GM19023 (cell line): ENCODE results near the gene SLC25A21.
"Not testable (repeated sequence)": the region's sequence is repeated elsewhere in the genome, so short reads cannot be mapped to it uniquely, and the experiment has no call there.

Experiments used
- ATAC-seq: cut with Tn5 transposase; IDR thresholded peaks from one replicate; pipeline ENCODE4 v1.9.1; 2021; ENCODE audit warnings: mild to moderate bottlenecking, moderate library complexity; ENCODE audit not compliant: unreplicated experiment

The SLC25A21 gene

DNA sequence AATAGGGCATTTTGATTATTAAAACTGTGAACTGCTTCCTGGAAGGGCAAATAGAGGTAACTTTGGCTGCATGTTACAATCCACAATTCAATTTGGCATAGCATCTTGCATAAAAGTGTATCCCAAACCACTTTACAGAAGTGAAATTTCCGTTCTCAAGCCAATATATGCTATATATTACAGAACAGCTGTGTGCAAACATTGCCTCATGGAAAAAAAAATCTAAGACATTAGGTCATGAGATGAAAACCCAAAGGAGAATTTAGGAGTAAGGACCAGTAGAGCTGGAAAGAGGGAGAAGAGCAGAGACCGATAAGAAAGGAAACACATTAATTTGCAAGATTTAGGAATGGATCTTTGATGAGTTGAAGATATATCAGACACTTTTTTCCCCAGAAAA, 271.6 kb downstream of the SLC25A21 start:
- no peak for ATAC-seq

DNA sequence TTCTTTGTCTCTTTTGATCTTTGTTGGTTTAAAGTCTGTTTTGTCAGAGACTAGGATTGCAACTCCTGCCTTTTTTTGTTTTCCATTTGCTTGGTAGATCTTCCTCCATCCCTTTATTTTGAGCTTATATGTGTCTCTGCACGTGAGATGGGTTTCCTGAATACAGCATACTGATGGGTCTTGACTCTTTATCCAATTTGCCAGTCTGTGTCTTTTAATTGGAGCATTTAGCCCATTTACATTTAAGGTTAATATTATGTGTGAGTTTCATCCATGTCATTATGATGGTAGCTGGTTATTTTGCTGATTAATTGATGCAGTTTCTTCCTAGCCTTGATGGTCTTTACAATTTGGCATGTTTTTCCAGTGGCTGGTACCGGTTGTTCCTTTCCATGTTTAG, 276.1 kb downstream of the SLC25A21 start:
- not testable (repeated sequence) for ATAC-seq

DNA sequence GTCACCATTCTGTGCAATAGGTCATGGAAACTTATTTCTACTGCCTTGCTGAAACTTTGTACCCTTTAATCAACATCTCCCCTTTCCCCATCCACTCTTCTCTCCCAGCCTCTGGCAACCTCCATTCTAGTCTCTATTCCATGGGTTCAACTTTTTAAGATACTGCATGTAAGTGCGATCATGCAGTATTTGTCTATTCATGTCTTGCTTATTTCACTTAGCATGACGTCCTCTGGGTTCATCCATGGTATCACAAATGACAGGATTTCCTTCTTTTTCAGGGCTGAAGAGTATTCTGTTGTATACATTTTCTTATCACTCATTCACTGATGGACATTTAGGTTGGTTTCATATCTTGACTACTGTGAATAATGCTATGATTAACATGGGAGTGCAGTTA, 288.4 kb downstream of the SLC25A21 start:
- ATAC-seq, result no peak

DNA sequence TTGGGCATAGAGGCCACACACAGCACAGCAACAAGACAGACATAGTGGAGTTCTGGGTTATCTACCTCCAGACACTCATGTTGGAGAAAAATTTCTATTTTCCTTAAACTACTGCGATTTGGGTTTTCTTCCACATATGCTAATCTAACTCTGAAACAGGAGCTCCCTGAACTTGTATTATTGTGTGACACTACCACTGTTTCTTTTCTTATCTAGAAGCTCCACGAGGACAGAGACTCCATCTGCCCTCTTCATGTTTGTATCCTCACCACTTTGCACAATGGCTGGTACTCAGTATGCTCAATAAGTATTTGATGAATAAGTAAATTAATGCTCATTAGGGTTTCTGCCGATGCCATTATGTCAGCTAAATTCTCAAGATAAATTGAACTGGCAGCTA, 292.1 kb downstream of the SLC25A21 start:
- ATAC-seq, result no peak

DNA sequence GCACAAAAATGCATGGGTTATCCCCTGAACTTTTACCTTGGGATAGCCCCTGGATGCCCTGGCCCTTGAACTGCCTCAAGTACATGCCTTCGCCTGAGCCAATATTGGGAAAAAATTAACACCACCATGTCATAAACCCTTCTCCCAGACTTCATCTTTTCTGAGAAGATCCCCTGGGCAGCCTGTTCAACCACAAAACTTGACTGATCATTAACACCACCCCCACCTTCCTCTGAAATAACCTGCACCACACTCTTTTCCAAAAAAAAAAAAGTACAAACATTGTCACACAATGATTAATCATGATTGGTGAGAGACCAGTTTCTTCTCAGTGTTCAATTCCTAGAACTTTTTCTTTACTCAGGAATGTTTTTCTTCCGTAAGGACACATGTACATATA, 292.8 kb downstream of the SLC25A21 start:
- ATAC-seq, result no peak

DNA sequence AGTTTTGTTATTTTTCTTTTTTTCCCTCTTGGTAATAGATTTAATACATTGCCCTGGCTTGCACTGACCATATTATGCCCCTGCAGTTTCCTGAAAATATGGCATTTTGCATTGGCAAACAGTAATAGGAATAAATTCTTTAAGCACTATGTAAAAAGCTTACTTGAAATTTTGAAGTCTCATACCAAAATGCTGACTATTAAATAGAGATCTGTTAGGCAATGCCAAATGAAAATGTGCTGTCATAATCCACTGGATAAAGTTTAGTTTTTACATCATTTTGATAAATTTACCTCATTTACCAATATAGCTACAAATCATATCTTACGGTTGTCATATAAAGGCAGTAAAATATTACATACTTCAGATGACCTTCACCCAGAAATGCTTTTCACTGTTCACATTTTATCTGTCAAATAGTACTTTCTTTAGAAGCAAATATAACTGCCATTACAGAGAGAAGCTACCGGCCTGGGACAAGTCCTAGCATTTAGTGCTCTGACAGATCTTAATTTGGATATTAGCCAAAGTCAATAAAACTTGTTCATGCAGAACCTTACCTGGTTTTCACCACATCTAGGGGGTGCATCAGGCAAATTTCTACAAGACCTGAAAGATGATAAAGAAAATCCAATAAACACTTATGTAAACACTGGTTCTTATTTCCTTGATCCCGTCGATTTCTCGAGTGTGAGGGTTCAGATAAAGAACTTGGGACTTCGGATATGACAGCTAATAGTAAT, 297.8 kb downstream of the SLC25A21 start:
- no peak for ATAC-seq

DNA sequence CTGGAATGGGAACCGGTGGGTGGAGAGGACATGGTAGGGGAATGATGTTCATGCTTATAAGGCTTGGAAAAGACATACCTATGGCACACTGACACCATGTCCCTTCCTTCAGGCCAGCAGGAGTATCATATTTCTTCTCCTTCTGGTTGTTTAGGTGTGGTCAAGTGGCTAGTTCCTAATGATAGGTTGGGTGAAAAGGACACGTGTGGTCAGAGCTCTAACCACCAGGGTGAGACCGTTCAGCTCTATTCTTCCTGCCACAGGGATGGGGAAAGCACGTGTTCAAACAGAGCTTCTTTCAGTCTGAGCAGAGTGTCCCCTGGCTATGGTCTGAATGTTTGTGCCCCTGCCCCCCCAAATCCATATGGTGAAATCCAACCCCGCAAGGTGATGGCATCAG, 301.6 kb downstream of the SLC25A21 start:
- no peak for ATAC-seq

DNA sequence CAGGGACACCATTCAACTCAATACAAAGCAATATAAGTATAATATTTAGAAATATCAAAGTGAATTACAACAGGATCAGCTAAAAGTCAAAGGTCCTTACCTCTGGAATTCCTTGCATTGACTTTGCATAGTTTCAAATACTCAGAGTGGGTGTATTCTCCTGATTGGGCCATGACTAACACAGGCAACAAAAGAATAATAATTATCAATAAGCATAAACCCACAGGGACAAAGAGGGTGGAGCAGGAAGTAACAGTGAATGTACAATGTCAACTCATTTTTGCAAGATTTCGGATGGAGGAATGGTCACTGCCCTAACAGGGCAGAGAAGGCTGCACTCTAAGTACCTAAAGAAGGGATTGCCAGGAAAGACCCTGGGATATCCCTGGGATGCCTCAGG, 303.3 kb downstream of the SLC25A21 start:
- ATAC-seq, result no peak

DNA sequence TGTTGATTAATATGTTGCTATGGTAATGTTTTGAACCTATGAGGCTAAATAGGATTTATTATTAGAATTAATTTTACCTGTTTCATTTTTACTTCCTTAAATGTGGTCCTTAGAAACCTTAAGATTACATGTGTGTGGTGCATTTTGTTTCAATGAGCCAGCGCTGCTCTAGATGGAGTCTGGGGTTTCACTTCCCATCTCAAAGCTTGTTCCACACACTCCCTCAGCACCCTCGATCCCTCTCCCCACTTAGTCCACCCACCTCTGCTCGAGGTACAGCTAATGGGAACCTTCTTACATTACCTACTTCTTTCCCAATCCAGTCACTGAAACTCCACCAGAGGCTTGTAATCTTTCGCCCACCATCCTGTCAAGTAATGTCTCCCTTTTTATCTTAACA, 305.5 kb downstream of the SLC25A21 start:
- peak; percentile 71 for ATAC-seq

DNA sequence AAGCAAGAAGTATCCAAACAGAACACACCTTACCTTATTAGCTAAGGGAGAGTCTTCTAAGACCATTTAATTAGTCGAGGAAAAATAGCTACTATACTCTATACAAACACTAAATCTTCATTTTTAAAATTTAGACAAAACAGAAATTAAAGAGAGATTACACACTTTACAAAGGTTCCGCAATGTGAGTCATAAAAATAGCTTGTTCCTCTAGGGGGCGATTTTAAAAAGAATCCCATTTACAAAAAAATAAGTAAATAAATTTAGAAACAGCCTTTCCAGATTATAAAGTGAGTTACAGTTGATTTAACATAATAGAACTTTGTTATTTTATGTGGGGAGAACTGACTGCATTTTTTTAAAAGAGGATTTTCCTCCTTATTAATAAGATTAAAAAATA, 309.1 kb downstream of the SLC25A21 start:
- ATAC-seq, result no peak

DNA sequence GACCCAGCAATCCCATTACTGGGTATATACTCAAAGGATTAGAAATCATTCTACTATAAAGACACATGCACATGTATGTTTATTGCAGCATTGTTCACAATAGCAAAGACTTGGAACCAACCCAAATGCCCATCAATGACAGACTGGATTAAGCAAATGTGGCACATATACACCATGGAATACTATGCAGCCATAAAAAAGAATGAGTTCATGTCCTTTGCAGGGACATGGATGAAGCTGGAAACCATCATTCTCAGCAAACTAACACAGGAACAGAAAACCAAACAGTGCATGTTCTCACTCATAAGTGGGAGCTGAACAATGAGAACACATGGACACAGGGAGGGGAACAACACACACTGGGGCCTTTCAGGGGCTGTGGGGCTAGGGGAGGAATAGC, 310.2 kb downstream of the SLC25A21 start:
- not testable (repeated sequence) for ATAC-seq

DNA sequence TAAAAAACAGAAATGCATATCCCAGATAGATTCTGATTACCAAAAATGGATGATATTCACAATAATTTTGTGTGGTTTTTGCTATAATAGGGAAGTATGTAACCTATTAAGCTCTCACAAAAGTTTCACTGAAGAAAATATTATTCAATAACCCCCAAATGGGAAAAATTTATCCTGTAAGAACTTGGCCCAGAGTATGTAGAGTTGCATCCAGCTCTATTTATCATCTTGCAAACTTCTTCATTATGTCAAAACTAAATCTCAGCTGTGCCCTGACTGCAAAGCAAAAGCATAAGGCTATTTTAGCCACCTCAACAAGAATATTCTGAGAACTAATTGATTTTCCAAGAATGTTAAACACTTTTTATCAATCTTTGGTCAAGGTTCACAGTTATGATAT, 311.6 kb downstream of the SLC25A21 start:
- no peak for ATAC-seq

DNA sequence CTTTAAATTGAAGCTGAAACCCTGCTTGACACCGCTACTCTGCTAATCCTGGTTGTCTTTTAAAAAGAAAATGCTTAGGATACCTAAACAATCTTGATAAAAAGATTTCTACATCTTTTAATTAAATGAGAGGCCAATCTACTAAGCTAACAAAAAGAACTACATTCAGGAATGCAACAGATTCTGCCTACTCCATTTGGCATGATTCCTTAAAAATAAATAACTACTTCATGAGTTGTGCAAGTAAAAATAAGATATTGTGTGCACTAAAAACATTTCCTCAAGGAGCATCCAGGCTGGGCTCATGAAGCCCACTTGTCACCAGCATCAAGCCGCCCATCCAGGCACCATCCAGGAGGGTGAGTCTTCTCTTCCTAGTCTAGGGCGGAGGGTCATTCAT, 313.3 kb downstream of the SLC25A21 start:
- ATAC-seq, result no peak

DNA sequence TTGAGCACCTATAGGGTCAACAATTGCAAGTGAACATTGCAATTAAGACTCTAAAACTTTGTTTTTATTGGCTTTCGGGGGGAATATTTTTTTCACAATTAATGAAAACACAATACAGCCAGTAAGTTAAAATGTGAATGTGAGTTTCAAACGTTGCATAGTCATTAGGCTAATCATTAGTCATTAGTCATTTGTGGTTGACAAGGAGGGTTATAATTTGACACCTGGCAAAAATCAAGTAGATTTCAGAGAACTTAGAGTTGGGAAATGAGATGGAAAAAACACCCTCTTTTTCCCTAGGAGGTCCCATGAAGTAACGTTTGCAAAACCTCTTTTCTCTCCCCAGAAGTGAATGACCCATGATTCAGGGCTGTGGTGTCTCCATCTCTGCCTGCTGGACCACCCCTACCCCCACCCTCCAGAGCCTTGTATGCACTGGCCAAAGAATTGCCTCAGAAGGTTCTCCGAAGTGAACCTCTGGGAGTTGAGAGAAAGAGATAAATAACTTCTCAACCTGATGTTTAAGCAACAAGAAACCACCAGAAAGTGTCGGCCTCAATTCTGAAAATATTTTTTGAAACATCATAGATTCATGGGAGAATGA, 314.5 kb downstream of the SLC25A21 start:
- no peak for ATAC-seq

DNA sequence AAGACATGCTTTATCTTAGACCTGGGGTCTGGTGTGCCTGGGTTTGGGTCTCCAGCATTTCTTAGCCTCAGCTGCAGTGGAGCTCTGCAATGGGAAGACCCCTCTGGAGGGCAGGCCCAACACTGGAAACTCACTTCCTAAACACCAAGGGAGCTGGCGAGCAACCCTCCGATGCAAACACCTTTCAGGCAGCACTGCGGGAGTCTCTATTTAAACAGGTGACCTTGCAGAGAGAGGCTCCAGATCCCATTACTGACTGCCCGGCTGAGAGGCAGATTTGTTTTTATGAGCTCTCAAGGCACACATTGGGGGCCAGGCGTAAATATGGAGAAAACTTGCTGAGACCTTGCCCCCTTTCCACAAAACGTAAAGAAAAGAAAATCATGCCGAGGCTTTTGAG, 315.3 kb downstream of the SLC25A21 start:
- ATAC-seq, result no peak

DNA sequence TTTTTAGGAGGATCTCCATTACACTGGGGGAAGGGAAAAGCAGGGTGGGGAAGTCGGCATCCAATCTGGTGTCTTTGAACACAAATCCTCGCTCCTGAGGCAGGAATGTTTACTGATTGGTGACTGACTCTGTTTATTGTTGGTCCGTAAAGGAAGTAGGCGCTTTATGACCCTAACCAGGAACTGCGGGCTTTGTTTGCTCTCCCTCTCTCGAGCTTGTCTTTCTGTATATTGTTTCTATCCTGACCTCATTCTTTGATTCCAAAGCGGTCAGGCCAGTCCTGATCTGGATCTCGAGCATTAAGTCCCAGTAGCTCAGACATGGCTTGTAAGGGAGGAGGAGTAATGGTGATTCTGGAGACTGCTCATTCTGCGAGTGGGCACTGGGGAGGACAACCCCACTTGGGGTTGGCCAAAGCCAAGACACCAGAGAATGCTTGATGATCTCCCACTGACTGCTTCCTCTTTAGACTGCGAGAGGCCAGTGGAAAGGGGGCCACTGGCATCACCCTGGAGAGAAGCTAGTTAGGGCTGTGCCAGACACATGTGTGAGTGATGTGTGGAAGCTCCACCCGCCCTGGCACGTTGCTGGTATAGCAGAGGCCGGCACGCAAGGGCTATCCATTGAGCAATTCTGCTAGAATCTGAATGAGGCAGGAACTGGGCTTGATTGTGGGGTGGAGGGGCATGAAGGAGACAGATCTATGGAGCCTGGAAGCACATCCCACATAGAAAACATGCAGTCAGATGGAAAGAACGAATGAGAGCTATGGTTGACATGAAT, 316.1 kb downstream of the SLC25A21 start:
- ATAC-seq, result no peak

DNA sequence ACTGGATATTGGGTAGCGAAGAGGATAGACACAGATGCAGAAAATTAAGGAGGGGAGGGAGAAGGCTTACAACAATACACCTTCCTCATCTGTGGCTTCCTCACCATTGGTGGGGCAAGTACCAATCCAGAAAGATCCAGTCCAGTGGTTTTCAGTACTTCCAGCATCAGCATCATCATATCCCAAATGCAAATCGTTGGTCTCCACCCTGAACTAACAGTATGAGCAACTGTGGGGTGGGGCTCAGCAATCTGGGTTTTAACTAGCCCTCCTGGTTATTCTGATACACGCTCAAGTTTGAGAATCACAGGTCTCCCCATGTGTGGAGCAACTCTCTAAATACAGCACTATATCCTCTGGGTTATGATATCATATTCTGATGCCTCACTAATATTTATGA, 317.0 kb downstream of the SLC25A21 start:
- no peak for ATAC-seq

DNA sequence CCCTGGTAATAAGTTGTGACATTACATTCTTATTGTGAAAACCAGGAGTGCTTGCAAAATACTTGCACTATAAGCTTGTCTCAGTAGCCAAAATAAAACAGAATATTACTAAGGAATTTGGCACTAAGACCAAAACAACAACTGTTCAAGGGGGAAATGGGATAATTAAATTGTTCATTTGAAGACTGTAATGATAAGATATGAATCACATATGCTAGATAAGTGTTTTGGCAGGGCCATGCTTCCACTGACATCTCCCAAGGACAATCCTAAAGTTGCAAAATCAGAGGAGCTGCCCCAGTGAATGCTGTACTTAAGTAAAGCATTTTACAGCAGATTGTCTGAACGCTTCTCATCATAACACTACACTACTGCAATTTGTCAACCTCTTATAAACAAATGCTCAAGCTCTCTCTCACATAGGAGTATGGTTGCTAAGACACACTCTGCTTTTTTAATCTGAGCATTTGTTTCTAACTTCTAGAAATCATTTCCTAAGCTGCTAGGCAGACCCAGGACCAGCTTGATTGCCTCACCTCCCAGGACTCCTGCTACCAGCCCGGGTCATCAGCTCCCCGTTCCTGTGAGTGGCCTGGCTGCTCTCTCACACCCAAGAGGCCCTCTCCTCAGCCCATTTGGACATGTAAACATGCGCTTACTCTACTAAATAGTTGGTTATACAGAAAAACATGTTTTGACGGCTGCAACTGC, 319.3 kb downstream of the SLC25A21 start:
- no peak for ATAC-seq

DNA sequence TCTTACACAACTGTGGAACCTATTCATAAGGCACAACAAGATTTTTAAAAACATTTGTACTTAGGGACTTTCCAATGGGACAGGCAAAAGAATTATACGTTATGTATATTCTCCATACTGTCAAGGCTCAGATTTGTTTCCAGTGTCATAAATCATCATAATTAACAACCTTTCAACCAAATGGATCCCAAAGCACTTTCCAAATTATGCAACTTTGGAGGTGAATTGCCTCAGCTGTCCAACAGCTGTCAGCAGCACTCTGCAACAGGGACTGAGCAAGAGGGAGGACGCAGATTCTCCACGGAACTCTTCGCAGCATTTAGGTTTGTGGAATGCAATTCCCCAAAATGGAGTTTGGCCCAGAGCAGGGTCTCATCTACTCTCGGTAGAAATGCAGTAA, 324.2 kb downstream of the SLC25A21 start:
- ATAC-seq, result no peak

DNA sequence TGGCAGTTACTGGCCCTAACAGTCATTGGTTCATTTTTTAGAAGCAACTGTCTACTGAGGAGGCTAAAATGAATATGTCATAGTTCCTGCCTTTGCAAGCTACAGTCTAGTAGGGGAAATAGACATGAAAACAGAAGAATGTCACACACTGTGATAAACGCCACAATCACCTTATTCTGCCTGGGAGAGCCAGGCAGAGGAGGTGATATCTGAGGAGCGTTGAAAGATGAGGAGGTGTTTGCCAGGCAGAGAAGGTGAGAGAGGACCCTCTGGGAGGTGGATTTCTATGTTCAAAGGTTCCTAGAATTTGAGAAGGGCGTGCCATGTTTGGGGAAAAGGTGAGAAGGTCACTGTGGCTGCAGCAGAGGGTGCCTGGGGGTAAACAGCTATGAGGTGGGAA, 325.0 kb downstream of the SLC25A21 start:
- no peak for ATAC-seq

DNA sequence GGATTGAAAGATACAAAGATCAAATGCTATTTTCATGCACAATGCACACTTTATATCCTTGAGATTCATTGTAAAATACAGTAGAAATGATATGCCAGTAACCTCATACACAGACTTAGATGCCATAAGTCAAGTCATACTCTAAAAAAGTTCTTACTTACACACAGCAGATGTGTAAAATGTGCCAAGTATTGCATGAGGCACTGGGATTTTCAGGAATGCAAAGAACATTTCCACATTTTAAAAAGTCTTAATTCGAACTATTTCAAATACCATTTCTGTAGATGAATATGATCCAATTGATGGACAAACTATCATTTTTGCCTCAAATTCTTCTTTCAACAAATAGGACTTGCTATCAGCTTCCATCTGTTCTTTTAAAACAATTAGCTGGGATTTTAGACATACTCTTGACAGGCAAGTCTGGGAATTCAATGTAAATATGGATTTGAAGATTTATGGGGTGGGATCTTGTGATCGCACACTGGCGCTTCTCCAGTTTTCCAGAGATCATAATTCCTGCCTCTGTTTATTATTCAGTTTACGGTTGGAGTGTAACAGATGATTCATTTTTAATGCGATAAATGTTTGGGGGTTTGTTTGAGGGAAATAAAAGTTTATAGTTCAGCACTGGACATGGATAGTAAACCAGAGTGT, 326.9 kb downstream of the SLC25A21 start:
- ATAC-seq, result no peak
